Measurements from ENCODE around the gene FKBP15. TPM values are rescaled to one million over a fixed set of nuclear protein-coding genes. Genes with fewer than 3 reads are reported as not detected.

The FKBP15 gene
- total and polyA plus RNA-seq, 2 experiments from 2014 or later = 7.7 to 13.7 TPM

DNA sequence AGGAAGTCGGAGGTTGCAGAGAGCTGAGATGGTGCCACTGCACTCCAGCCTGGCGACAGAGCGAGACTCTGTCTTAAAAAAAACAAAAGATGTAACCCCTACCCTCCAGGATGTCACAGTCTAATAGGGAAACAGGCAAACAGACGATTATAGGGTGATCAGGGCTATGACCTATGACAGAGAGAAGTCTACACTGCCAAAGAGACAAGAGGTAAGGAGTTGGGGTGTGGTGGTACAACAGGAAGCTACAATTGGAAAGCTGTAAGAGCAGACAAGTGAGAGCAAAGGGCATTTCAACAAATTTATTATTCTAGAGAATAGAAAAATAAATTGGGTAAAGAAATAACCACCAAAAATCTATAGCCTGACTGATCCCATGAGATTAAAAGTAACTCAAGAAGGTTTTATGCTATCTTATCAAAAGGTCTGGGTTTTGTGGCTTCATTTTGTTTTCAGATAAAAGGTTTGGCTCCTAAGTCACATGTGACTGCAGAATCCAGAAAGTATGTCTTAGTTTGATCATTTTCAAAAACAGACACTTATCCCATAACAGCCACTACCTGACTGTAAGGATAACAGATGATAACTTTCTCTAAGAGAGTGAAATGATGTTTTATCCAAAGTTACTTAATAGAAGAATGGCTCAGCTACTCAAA lies 47.0 kb upstream of the FKBP15 start:
- DNase-seq (ENCODE audit: low spot score) = no peak
- H3K27ac ChIP-seq = no peak overlapping the region
- no peak overlapping the region for H3K4me3 ChIP-seq

DNA sequence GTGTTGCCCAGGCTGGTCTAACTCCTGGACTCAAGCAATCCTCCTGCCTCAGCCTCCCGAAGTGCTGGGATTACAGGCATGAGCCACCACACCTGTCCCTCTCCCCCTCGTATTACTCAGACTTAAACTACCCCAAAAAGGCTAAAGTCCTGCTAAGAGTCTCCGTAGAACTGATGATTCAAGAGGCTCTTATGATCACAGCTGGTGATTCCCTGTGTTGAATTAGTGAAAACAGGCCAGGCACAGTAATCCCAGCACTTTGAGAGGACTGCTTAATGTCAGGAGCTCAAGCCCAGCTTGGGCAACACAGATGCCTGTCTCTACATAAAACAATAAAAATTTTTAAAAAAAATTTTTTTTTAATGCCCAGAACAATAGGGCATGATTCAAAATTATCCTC lies 45.1 kb upstream of the FKBP15 start:
- H3K27ac ChIP-seq = no peak overlapping the region
- WGBS (ENCODE audit: low lambda C conversion rate, missing lambda C conversion rate) = 73% methylated on average over 3 of the region's 3 CpGs
- H3K27me3 ChIP-seq = no peaks in the 10 kb centered on the region
- no peak for DNase-seq (ENCODE audit: low spot score)
- no peaks in the 10 kb centered on the region for H4K20me1 ChIP-seq (ENCODE audit: insufficient read depth, poor library complexity, severe bottlenecking)
- no peak overlapping the region for H2AFZ ChIP-seq
- H3K9me2 ChIP-seq (replicated peaks; ENCODE audit: insufficient read depth) = no peaks in the 10 kb centered on the region
- no peaks in the 10 kb centered on the region for H3K9me3 ChIP-seq (ENCODE audit: low read depth)
- H3K79me2 ChIP-seq = no peaks in the 10 kb centered on the region
- H3K4me3 ChIP-seq = no peak overlapping the region
- no peaks in the 10 kb centered on the region for H3K36me3 ChIP-seq (replicated peaks; ENCODE audit: insufficient read depth, low read depth)
- H3K4me2 ChIP-seq = no peak overlapping the region
- no peaks in the 10 kb centered on the region for H3K4me1 ChIP-seq (ENCODE audit: insufficient read depth)
- TF ChIP-seq EZH2 (IDR thresholded peaks at IDR 0.05; ENCODE audit: borderline replicate concordance) (no peak), EZH2phosphoT487 (IDR thresholded peaks at IDR 0.05; ENCODE audit: low read depth, severe bottlenecking, unreplicated experiment) (no peak)
- TF ChIP-seq, protein P1, sequence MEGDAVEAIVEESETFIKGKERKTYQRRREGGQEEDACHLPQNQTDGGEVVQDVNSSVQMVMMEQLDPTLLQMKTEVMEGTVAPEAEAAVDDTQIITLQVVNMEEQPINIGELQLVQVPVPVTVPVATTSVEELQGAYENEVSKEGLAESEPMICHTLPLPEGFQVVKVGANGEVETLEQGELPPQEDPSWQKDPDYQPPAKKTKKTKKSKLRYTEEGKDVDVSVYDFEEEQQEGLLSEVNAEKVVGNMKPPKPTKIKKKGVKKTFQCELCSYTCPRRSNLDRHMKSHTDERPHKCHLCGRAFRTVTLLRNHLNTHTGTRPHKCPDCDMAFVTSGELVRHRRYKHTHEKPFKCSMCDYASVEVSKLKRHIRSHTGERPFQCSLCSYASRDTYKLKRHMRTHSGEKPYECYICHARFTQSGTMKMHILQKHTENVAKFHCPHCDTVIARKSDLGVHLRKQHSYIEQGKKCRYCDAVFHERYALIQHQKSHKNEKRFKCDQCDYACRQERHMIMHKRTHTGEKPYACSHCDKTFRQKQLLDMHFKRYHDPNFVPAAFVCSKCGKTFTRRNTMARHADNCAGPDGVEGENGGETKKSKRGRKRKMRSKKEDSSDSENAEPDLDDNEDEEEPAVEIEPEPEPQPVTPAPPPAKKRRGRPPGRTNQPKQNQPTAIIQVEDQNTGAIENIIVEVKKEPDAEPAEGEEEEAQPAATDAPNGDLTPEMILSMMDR (IDR thresholded peaks at IDR 0.05; ENCODE audit: poor library complexity) = no peak

More for the DNA sequence above, 47.0 kb upstream of the FKBP15 start:
- WGBS (ENCODE audit: low lambda C conversion rate, missing lambda C conversion rate) = 95% methylated on average over 4 of the region's 4 CpGs
- no peak overlapping the region for H2AFZ ChIP-seq
- no peaks in the 10 kb centered on the region for H3K9me3 ChIP-seq (ENCODE audit: low read depth)
- H3K4me1 ChIP-seq (ENCODE audit: insufficient read depth) = no peaks in the 10 kb centered on the region
- H3K27me3 ChIP-seq = no peaks in the 10 kb centered on the region
- no peaks in the 10 kb centered on the region for H4K20me1 ChIP-seq (ENCODE audit: insufficient read depth, poor library complexity, severe bottlenecking)
- H3K79me2 ChIP-seq = peaks cover 1% of the 10 kb centered on the region
- no peaks in the 10 kb centered on the region for H3K9me2 ChIP-seq (replicated peaks; ENCODE audit: insufficient read depth)
- H3K36me3 ChIP-seq (replicated peaks; ENCODE audit: insufficient read depth, low read depth) = no peaks in the 10 kb centered on the region
- no peak for TF ChIP-seq EZH2phosphoT487 (IDR thresholded peaks at IDR 0.05; ENCODE audit: low read depth, severe bottlenecking, unreplicated experiment)
- no peak for TF ChIP-seq EZH2 (IDR thresholded peaks at IDR 0.05; ENCODE audit: borderline replicate concordance)
- TF ChIP-seq, protein P1 (IDR thresholded peaks at IDR 0.05; ENCODE audit: poor library complexity) = no peak
- no peak overlapping the region for H3K4me2 ChIP-seq

DNA sequence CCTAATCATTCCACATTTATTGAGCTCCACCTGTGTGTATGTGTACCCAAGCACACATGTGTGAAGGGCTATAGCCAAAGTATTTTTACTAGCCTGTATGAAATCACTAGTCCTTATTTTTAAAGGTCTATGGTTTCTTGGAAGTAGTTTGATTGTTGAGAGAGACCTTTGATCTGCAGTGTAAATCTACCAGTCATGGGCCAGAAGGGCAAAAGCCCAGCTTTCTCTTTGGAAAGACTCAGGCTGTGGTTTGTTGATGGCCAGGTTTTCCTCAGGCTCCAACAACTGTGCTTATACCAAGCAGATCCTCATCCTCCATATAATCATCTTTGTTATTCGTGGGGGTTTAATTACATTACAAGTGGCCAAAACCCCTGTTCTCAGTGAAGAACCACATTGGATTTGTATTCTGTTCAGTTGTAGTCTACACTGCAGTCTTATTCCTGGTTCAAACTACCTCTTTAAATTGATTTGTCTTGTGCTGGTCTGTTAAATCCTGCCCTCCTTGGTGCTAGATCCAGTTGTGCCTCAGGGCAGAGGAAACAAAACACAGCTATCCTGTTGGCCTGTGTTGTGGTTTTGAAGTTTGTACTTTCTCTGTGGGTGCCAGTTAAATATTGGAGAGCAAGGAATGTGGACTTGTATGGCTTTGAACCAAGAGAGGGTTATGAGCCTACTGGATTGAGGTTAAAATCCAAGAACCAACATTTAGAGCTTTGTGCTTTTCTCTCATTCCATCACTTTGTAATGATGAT lies 41.0 kb upstream of the FKBP15 start:
- no peak for DNase-seq (ENCODE audit: low spot score)
- Histone ChIP-seq H4K20me1 (ENCODE audit: insufficient read depth, poor library complexity, severe bottlenecking) (no peaks in the 10 kb centered on the region), H3K27me3 (no peaks in the 10 kb centered on the region), H3K9me3 (ENCODE audit: low read depth) (no peaks in the 10 kb centered on the region), H3K27ac (no peak overlapping the region), H3K9me2 (replicated peaks; ENCODE audit: insufficient read depth) (no peaks in the 10 kb centered on the region), H3K4me2 (no peak overlapping the region), H3K79me2 (no peaks in the 10 kb centered on the region), H3K4me1 (ENCODE audit: insufficient read depth) (no peaks in the 10 kb centered on the region), H3K36me3 (replicated peaks; ENCODE audit: insufficient read depth, low read depth) (no peaks in the 10 kb centered on the region), H3K4me3 (no peak overlapping the region), H2AFZ (no peak overlapping the region)
- 94% methylated on average over 1 of the region's 1 CpG for WGBS (ENCODE audit: low lambda C conversion rate, missing lambda C conversion rate)
- TF ChIP-seq EZH2phosphoT487 (IDR thresholded peaks at IDR 0.05; ENCODE audit: low read depth, severe bottlenecking, unreplicated experiment) = no peak
- TF ChIP-seq EZH2 (IDR thresholded peaks at IDR 0.05; ENCODE audit: borderline replicate concordance) = no peak
- TF ChIP-seq, protein P1 (IDR thresholded peaks at IDR 0.05; ENCODE audit: poor library complexity) = no peak

All from hepatocyte (in vitro differentiated cells).